ENCODE data around the gene SLC16A11.

The SLC16A11 gene

GRCh38 chr17:7023576-7024401 is 20.1 kb downstream of the SLC16A11 start:
- peak; percentile 95 for DNase-seq

- no peak for DNase-seq
These were observed 20.9 kb downstream of the SLC16A11 start, which contains the start of gene BCL6B for GRCh38 chr17:7022781-7023571. Gene BCL6B, plus strand, starts transcription at chr17:7023050. Its CDS starts 622 bp downstream, at chr17:7023672.

GRCh38 chr17:7021993-7022778 is 21.7 kb downstream of the SLC16A11 start:
- DNase-seq, result peak; percentile 80

- no peak for DNase-seq
These were observed 22.8 kb downstream of the SLC16A11 start for GRCh38 chr17:7020894-7021664.

- DNase-seq, result no peak
These were observed 23.9 kb downstream of the SLC16A11 start for GRCh38 chr17:7019839-7020519.

- no peak for DNase-seq
These were observed 24.5 kb downstream of the SLC16A11 start for GRCh38 chr17:7019367-7019766.

GRCh38 chr17:7018331-7018964 is 25.4 kb downstream of the SLC16A11 start:
- no peak for DNase-seq

GRCh38 chr17:7017827-7018200 is 26.1 kb downstream of the SLC16A11 start:
- no peak for DNase-seq

- no peak for DNase-seq
These were observed 26.7 kb downstream of the SLC16A11 start for GRCh38 chr17:7016886-7017826.

GRCh38 chr17:7016418-7016817 is 27.5 kb downstream of the SLC16A11 start:
- DNase-seq, result no peak

GRCh38 chr17:7014995-7015958 is 28.6 kb downstream of the SLC16A11 start:
- DNase-seq, result peak; percentile 70

- peak; percentile 97 for DNase-seq
These were observed 29.5 kb downstream of the SLC16A11 start for GRCh38 chr17:7014261-7014994.

- no peak for DNase-seq
These were observed 32.0 kb downstream of the SLC16A11 start for GRCh38 chr17:7011942-7012254.

GRCh38 chr17:7011415-7011814 is 32.5 kb downstream of the SLC16A11 start:
- DNase-seq, result no peak

- no peak for DNase-seq
These were observed 33.4 kb downstream of the SLC16A11 start for GRCh38 chr17:7010523-7010922.

- DNase-seq, result no peak
These were observed 36.7 kb downstream of the SLC16A11 start for GRCh38 chr17:7007143-7007542.

- DNase-seq, result no peak
These were observed 38.2 kb downstream of the SLC16A11 start for GRCh38 chr17:7005716-7006115.
